GM12872 (cell line): ENCODE results near the gene USP53.
A peak's percentile ranks its signal among the peaks of the same experiment; 100 is the strongest.

Experiments
- TF ChIP-seq, protein P1 (sequence below): IDR thresholded peaks from 3 replicates; pipeline ENCODE4 v1.5.1; 2011; ENCODE audit warnings: low read depth, mild to moderate bottlenecking, low read length, moderate library complexity; ENCODE audit not compliant: insufficient read depth

Gene USP53

GRCh38 chr4:119310826-119311225 lies 98.3 kb downstream of the USP53 start:
- TF ChIP-seq, protein P1, sequence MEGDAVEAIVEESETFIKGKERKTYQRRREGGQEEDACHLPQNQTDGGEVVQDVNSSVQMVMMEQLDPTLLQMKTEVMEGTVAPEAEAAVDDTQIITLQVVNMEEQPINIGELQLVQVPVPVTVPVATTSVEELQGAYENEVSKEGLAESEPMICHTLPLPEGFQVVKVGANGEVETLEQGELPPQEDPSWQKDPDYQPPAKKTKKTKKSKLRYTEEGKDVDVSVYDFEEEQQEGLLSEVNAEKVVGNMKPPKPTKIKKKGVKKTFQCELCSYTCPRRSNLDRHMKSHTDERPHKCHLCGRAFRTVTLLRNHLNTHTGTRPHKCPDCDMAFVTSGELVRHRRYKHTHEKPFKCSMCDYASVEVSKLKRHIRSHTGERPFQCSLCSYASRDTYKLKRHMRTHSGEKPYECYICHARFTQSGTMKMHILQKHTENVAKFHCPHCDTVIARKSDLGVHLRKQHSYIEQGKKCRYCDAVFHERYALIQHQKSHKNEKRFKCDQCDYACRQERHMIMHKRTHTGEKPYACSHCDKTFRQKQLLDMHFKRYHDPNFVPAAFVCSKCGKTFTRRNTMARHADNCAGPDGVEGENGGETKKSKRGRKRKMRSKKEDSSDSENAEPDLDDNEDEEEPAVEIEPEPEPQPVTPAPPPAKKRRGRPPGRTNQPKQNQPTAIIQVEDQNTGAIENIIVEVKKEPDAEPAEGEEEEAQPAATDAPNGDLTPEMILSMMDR = no peak

DNA sequence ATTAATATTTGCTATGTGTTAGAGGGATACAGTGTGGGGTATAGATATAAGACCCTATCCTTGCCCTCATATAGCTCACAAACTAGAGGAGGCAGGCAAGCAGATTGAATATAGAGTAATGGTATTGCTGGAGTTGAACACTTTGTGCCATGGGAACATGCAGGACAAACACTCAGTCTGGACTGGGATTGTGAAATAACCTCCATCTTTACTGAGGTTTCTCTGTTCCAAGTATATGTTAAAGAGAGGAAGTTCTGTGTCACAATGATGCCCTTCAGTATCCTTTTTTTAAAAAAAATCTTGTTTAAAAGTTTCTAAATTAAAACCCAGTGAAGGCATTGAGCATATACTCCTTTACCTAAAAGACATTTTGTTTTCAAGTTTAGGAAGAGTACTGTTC lies 100.7 kb downstream of the USP53 start:
- TF ChIP-seq, protein P1 = no peak

- TF ChIP-seq, protein P1 = peak; percentile 45; the same call in 2 of the 3 replicates
Observed at GRCh38 chr4:119314356-119314755, 101.8 kb downstream of the USP53 start.

GRCh38 chr4:119315036-119315435 lies 102.5 kb downstream of the USP53 start:
- TF ChIP-seq, protein P1 = no peak

- TF ChIP-seq, protein P1 = no peak
Observed at GRCh38 chr4:119317990-119318389, 105.5 kb downstream of the USP53 start.

DNA sequence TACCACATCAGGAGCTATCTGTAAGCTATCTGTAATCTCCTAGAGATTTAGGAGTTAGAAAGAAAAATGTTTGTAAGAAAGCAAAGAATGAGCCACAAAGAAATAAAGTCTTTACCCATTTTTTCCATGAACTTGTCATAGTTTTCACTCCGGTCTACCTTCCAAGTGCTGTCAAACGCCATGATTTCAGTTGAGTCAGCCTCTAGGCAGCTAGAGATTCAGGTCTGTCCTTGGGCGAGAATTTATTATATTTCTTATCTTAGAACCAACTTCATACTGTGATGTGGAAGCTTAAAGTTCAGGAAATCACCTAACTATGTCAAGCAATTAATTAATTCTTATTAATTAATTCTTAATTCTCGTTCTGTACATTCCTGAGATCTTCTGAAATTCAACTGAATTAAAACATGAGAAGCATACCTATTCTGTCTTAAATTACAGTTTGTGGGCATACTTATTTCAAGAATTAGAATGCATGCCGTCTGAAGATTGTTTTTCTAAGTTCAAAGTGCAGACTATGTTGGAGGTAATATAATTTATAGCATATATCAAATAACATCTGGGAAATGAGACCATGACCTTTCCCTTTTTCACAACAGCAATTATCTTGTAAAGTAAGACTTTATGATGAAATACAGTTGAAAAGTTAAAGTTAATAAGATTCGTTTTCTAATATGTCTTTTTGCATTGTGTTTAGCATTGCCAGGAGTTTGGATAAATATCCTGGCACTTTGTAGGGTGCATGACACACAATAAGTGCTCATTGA lies 109.6 kb downstream of the USP53 start, which contains the start of gene FABP2:
Gene FABP2 (minus strand): TSS at position 218 of the 767 bp plus-strand sequence. CDS start 36 bp downstream, at position 182.
- TF ChIP-seq, protein P1 = no peak

GRCh38 chr4:119328695-119329094 lies 116.2 kb downstream of the USP53 start:
- TF ChIP-seq, protein P1 = no peak
